Measurements from ENCODE around the gene HTR4.

GRCh38 chr5:148606296-148606695 lies 48.0 kb downstream of the HTR4 start:
- TF ChIP-seq CTCF (IDR thresholded peaks at IDR 0.05) (no peak), POLR2A (IDR thresholded peaks at IDR 0.05) (no peak), EP300 (IDR thresholded peaks at IDR 0.05) (no peak)
